ENCODE data around the gene SKI.

DNA sequence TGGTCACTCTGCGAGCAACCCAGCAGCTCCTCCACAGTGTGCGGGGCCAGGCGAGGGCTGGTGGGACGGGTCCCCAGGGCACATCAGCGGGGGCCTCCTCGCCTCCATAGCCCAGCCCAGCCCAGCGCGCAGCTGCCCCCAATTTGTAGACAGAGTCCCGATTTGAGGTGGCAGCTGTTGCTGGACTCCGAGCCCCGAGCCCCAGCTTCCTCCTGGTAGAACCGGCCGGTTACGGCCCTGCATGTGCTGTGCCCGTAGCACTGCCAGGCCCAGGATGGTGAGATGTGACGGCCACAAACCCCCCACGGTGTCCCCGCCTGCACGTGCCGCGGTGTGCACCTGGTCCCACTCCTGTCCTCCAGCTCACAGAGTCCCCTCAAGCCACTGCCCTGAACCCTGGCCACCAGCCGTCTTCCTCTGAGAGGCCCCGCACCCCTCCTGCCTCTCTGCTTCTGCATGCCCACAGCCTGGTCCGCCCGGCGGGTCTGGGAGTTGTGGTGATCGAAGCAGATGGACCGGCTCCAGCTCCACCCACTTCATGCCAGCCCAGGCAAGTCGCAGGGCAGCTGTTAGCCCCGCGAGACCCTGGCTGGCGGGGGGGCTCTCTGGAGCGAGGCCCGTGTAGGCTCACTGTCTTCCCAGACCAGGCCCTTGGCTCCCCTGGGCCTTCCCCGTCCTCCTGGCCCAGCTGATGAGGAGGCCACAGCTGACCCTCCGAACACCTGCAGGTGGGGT, 107.8 kb downstream of the SKI start:
- TF ChIP-seq, protein P1, sequence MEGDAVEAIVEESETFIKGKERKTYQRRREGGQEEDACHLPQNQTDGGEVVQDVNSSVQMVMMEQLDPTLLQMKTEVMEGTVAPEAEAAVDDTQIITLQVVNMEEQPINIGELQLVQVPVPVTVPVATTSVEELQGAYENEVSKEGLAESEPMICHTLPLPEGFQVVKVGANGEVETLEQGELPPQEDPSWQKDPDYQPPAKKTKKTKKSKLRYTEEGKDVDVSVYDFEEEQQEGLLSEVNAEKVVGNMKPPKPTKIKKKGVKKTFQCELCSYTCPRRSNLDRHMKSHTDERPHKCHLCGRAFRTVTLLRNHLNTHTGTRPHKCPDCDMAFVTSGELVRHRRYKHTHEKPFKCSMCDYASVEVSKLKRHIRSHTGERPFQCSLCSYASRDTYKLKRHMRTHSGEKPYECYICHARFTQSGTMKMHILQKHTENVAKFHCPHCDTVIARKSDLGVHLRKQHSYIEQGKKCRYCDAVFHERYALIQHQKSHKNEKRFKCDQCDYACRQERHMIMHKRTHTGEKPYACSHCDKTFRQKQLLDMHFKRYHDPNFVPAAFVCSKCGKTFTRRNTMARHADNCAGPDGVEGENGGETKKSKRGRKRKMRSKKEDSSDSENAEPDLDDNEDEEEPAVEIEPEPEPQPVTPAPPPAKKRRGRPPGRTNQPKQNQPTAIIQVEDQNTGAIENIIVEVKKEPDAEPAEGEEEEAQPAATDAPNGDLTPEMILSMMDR (IDR thresholded peaks at IDR 0.05): no peak
- TF ChIP-seq POLR2A (IDR thresholded peaks at IDR 0.05): no peak

Data from transverse colon (tissue), 3 donors.